Effector memory CD4-positive, alpha-beta T cell (primary cell): ENCODE data around the gene PIN1.
A peak's percentile ranks its signal among the peaks of the same experiment; 100 is the strongest.
"Not testable (repeated sequence)": the region's sequence is repeated elsewhere in the genome, so short reads cannot be mapped to it uniquely, and the experiment has no call there.

Experiments used
- DNase-seq, 3 donors: peaks; one replicate each; pipeline ENCODE4 v3.0.0-alpha.2; 2020
- H3K27ac ChIP-seq: 2 replicates; pipeline ENCODE4 v1.7.0; 2013; ENCODE audit warnings: mild to moderate bottlenecking, low read length, moderate library complexity; ENCODE audit not compliant: insufficient read depth, poor library complexity, severe bottlenecking
- H3K27me3 ChIP-seq: replicated peaks from 2 replicates; pipeline ENCODE4 v1.7.0; 2013; ENCODE audit warnings: mild to moderate bottlenecking, low read length; ENCODE audit not compliant: insufficient read depth, control insufficient read depth, poor library complexity, severe bottlenecking
- H3K36me3 ChIP-seq: 2 replicates; pipeline ENCODE4 v1.7.0; 2013; ENCODE audit warnings: mild to moderate bottlenecking, low read length, moderate library complexity; ENCODE audit not compliant: control insufficient read depth, insufficient read depth
- H3K4me1 ChIP-seq: 2 replicates; pipeline ENCODE4 v1.7.0; 2013; ENCODE audit warnings: low read length, mild to moderate bottlenecking; ENCODE audit not compliant: control insufficient read depth, insufficient read depth, poor library complexity, severe bottlenecking
- H3K4me3 ChIP-seq: 2 replicates; pipeline ENCODE4 v1.7.0; 2013; ENCODE audit warnings: low read length, low read depth, mild to moderate bottlenecking; ENCODE audit not compliant: insufficient read depth, poor library complexity, severe bottlenecking
- H3K9me3 ChIP-seq: 2 replicates; pipeline ENCODE4 v1.7.0; 2013; ENCODE audit warnings: mild to moderate bottlenecking, low read length, moderate library complexity; ENCODE audit not compliant: control insufficient read depth

The PIN1 gene

DNA sequence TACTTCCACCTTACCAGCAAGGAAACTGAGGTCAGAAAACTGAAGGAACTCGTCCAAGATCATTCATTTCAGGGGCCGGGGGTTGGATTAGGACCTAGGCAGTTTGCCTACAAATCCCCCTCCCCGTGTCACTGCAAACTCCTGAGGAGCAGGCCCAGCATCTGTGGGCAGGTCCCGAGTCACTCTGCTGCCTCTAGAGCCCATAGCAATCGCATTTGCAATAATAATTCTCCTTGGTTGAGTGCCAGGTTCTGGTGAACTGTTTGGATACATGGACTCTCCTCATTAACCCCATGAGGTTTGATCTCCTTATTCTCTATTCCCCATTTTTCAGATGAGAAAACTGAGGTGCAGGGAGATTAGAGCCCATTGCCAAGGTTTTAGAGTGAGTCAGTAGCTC lies 903 bp downstream of the PIN1 start:
- Histone ChIP-seq H3K36me3 (peaks cover 30% of the 10 kb centered on the region), H3K27ac (peak overlapping the region; percentile 63), H3K4me3 (peak overlapping the region; percentile 67), H3K9me3 (no peaks in the 10 kb centered on the region), H3K27me3 (no peaks in the 10 kb centered on the region), H3K4me1 (peaks cover 10% of the 10 kb centered on the region)
- no peak for DNase-seq

DNA sequence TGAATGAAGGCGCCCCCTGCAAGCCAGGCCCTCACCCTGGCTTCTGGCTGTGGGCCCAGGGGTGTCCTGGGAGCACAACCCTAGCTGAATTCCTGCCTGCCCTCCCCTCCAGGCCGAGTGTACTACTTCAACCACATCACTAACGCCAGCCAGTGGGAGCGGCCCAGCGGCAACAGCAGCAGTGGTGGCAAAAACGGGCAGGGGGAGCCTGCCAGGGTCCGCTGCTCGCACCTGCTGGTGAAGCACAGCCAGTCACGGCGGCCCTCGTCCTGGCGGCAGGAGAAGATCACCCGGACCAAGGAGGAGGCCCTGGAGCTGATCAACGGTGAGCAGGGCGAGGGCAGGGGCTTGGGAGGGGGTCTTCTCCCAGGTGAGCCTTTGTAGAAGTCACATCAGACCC lies 3.2 kb downstream of the PIN1 start:
- H3K36me3 ChIP-seq, result peaks cover 53% of the 10 kb centered on the region
- H3K9me3 ChIP-seq, result no peaks in the 10 kb centered on the region
- H3K4me1 ChIP-seq, result peaks cover 10% of the 10 kb centered on the region
- no peak for DNase-seq
- H3K27ac ChIP-seq, result no peak overlapping the region
- H3K4me3 ChIP-seq, result no peak overlapping the region
- H3K27me3 ChIP-seq, result no peaks in the 10 kb centered on the region

DNA sequence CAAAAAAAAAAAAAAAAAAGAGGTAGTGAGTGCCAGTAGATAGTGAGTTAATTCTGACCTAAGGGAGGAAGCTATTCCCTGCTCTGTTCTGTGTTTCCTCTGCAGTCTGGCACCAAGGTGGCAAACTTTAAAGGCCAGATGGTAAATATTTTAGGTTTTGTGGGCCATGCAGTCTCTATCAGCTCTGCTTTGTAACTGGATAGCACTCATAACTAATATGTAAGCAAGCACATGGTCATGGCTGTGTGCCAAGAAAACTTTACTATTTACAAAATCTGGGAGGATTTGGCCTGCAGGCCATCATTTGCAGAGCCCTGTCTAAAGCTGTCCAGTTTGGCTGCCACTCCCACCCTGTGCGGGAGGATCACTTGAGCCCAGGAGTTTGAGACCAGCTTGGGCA lies 4.3 kb downstream of the PIN1 start:
- H3K27me3 ChIP-seq, result no peaks in the 10 kb centered on the region
- peaks cover 10% of the 10 kb centered on the region for H3K4me1 ChIP-seq
- H3K9me3 ChIP-seq, result no peaks in the 10 kb centered on the region
- peaks cover 63% of the 10 kb centered on the region for H3K36me3 ChIP-seq
- no peak overlapping the region for H3K27ac ChIP-seq
- H3K4me3 ChIP-seq, result no peak overlapping the region
- DNase-seq, result no peak

DNA sequence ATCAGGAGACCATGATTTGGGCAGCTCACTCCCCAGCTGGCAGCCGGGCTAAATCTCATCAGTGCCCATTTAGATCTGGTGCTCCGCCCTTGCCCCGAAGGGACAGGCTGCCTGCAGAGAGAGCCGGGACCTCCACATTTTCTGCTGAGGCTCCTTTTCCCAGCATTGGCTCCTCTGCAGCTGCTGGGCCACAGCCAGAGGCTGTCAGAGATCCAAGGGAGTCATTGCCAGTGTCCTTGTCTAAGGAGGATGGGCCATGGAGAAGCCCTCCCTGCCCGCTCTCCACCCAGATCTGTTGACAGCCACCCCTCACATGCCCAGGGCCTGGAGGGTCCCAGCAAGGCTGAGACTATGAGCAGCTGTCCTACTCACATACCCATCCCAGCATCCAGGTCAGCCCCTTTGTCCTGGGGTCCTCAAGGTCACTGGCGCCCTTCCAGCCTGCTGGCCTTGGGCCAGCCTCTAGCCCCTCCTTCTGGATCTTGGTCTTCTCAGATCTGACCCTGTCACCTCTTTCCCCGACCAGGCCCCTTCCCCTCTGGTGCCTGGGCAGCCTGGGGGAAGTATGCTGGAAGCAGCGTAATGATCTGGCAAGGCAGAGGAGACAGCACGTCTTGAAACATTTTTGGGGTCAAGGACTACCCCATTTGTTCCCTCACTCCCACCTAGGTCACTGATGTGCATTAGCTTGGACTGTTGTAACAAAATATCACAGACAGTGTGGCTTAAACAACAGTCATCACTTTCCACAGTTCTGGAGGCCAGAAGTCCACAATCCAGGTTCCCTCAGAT lies 7.9 kb downstream of the PIN1 start:
- DNase-seq, result no peak
- H3K4me1 ChIP-seq, result no peaks in the 10 kb centered on the region
- no peaks in the 10 kb centered on the region for H3K9me3 ChIP-seq
- no peak overlapping the region for H3K27ac ChIP-seq
- no peak overlapping the region for H3K4me3 ChIP-seq
- H3K27me3 ChIP-seq, result no peaks in the 10 kb centered on the region
- H3K36me3 ChIP-seq, result peaks cover 73% of the 10 kb centered on the region

DNA sequence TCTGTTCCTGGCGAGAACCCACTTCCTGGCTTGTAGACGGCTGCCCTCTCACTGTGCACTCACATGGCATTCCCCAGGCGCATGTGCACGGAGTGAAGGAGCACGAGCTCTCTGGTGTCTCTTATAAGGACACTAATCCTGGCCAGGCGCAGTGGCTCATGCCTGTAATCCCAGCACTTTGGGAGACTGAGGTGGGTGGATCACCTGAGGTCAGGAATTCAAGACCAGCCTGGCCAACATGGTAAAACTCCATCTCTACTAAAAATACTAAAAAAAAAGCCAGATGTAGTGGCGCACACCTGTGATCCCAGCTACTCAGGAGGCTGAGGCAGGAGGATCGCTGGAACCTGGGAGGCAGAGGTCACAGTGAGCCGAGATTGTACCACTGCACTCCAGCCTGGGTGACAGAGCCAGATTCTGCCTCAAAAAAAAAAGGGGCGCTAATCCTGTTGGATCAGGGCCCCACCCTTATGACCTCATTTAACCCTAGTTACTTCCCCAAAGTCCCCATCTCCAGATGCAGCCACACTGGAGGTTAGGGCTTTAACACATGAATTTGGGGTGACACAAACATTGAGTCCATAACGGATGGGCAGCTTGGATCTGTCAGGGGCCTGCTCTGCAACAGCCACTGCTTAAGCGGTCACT lies 8.6 kb downstream of the PIN1 start:
- H3K27me3 ChIP-seq, H3K9me3 ChIP-seq, DNase-seq, H3K4me1 ChIP-seq, H3K27ac ChIP-seq, H3K4me3 ChIP-seq: not testable (repeated sequence)
- peaks cover 66% of the 10 kb centered on the region for H3K36me3 ChIP-seq

DNA sequence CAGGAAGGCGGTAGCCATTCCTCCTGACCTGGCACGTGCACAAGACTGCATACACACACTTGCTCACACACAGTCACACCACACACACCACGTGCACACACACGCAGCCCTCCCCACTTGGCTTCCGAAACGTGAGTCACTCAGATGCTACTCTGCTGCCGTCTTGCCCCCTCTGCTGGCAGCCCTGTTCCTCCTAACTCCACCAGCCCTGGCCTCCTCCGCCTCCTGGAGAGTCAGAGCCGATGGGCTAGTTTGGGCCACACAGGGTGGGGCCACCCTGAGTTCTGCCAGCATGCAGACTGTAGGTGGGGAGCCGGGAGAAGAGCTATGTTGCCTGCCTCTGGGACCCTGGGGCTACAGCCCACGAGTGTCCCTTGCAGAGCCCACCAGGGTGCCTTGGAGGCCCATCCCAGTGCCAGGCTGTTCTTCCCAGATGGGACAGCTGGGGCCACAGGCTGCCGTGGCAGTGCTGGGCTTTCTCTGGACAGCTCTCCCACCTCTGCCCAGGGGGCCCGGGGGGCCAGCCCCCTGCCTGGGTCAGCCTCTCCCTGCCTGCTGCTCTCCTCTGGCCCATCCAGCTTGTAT lies 12.1 kb downstream of the PIN1 start:
- H3K4me1 ChIP-seq, result no peaks in the 10 kb centered on the region
- no peaks in the 10 kb centered on the region for H3K27me3 ChIP-seq
- H3K9me3 ChIP-seq, result no peaks in the 10 kb centered on the region
- H3K36me3 ChIP-seq, result peaks cover 39% of the 10 kb centered on the region
- no peak overlapping the region for H3K4me3 ChIP-seq
- no peak overlapping the region for H3K27ac ChIP-seq
- no peak for DNase-seq

DNA sequence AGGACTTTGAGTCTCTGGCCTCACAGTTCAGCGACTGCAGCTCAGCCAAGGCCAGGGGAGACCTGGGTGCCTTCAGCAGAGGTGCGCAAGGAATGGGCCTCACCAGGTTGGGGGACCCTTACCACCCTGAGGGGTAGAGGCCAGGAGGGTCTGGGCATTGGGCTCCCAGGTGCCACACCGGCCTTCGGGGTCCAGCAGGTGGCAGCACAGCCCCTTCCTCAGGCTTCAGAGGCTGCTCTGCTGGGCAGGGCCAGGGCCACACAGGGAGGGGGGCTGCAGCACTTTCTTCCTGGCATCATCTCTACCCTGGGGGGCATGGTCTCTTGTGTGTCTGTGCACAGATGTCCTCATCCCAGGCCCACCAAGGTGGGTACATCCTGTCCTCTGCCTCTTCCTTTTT lies 12.9 kb downstream of the PIN1 start:
- no peak for DNase-seq
- Histone ChIP-seq H3K36me3 (peaks cover 31% of the 10 kb centered on the region), H3K4me1 (no peaks in the 10 kb centered on the region), H3K9me3 (no peaks in the 10 kb centered on the region), H3K27me3 (no peaks in the 10 kb centered on the region), H3K4me3 (no peak overlapping the region), H3K27ac (no peak overlapping the region)

DNA sequence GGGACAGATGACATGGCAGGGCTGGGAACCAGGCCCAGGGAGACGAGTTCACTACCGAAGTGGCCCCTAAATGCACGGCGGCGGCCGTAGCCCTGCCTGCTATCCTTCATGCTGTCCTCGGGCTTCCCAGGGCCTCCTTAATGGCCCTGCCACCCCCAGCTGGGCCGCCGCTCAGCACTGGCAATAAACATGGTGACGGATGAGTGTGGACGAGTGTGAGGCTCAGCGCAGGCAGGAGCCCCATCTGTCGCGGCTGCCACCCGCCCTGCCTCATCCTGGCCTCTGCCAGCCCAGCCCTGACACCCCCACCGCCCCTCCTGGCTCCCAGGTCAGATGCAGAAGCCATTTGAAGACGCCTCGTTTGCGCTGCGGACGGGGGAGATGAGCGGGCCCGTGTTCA lies 13.6 kb downstream of the PIN1 start:
- H3K27ac ChIP-seq, result no peak overlapping the region
- no peak overlapping the region for H3K4me3 ChIP-seq
- H3K36me3 ChIP-seq, result peaks cover 24% of the 10 kb centered on the region
- no peaks in the 10 kb centered on the region for H3K27me3 ChIP-seq
- H3K4me1 ChIP-seq, result no peaks in the 10 kb centered on the region
- DNase-seq, result no peak
- H3K9me3 ChIP-seq, result no peaks in the 10 kb centered on the region

DNA sequence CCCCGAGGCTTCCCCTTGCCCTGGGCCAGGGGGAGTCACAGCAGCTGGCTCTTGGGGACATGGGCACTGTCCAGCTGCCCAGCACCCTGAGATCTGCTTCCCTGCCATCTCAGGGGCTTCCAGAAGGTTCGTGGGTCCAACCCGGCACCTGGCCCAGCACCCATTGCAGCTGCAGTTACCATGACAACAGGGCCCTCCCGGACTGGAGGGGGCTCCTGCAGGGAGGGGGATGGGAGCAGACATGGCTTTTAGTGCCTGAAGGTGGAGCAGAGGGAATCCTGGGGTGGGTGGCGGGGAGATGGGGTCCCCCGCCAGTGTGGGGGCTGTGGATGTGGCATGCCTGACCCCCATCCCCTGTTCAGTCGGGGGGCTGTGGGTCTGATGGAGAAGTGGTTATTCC lies 14.7 kb downstream of the PIN1 start:
- Histone ChIP-seq H3K4me3 (no peak overlapping the region), H3K27me3 (no peaks in the 10 kb centered on the region), H3K27ac (no peak overlapping the region), H3K9me3 (no peaks in the 10 kb centered on the region), H3K4me1 (no peaks in the 10 kb centered on the region), H3K36me3 (peaks cover 15% of the 10 kb centered on the region)
- no peak for DNase-seq

DNA sequence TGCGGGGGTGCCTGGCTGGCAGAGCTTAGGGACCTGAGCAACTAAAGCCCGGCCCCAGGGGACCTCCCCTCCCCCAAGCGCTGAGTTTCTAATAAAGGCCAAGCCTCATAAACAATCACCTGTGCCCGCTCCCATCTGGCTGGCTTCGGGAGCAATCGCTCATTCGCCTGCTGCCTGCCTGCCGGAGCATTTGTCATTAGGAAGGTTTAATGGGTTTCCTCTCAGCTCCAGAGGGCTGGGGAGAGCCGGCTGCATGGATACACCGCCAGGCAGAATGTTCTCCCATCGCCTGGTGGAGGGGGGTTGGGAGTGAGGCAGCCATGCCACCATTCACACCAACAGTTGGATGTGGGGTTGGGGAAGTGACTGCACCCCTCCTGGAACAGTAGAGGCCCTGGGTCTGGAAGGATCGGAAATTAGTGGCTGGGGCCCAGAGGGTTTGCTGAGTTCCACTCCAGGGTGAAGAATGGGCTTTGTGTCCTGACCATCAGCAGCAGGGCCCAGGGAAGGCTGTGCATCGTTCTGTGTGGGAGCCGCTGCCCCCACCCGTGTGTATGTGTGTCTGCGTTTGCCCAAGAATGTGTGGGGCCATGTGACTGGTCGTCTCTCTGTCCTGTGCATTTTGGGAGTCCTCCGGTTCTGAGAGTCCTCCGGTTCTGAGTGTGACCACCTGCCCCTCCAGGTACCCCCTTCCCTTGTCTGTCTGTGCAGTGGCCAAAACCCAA lies 15.3 kb downstream of the PIN1 start:
- H3K4me1 ChIP-seq, result no peaks in the 10 kb centered on the region
- H3K27me3 ChIP-seq, result no peaks in the 10 kb centered on the region
- no peaks in the 10 kb centered on the region for H3K9me3 ChIP-seq
- no peak overlapping the region for H3K27ac ChIP-seq
- no peak for DNase-seq
- H3K36me3 ChIP-seq, result peaks cover 12% of the 10 kb centered on the region
- H3K4me3 ChIP-seq, result no peak overlapping the region
